Keratinocyte (primary cell): ENCODE data around the gene CFAP90. TPM values are rescaled to one million over a fixed set of nuclear protein-coding genes. Genes with fewer than 3 reads are reported as not detected.
A peak's percentile ranks its signal among the peaks of the same experiment; 100 is the strongest.

Source experiments
- DNase-seq: peaks from one replicate; pipeline ENCODE4 v3.0.0-alpha.2; 2011; ENCODE audit warnings: low read depth, missing footprints, low spot score
- FAIRE-seq: peaks from 2 replicates; lab custom pipeline; 2011; peaks lifted over from hg19 to GRCh38; lab: Jason Lieb, UNC
- H2AFZ ChIP-seq: 2 replicates; pipeline ENCODE4 v1.6.0; 2012; ENCODE audit warnings: low read length, control low read depth, inconsistent platforms; ENCODE audit not compliant: control insufficient read depth
- H3K27ac ChIP-seq: 2 replicates; pipeline ENCODE4 v1.5.1; 2011; ENCODE audit warnings: low read length; ENCODE audit not compliant: control insufficient read depth, insufficient read depth
- H3K27me3 ChIP-seq: 3 replicates; pipeline ENCODE4 v1.6.0; 2011; ENCODE audit warnings: low read length; ENCODE audit not compliant: control insufficient read depth, insufficient read depth; ENCODE audit errors: extremely low read depth
- H3K36me3 ChIP-seq, 2 experiments: 2 replicates in 1 of 2; 3 replicates in 1 of 2; pipeline ENCODE4 v1.5.1; 2011; ENCODE audit warnings: low read length in 2 of 2, mild to moderate bottlenecking in 1 of 2; ENCODE audit not compliant: control insufficient read depth in 2 of 2, insufficient read depth in 2 of 2; ENCODE audit errors: extremely low read depth in 1 of 2
- H3K4me1 ChIP-seq: 3 replicates; pipeline ENCODE4 v1.5.1; 2011; ENCODE audit warnings: low read length; ENCODE audit not compliant: control insufficient read depth, insufficient read depth; ENCODE audit errors: extremely low read depth
- H3K4me2 ChIP-seq: 3 replicates; pipeline ENCODE4 v1.6.0; 2011; ENCODE audit warnings: low read depth, low read length; ENCODE audit not compliant: control insufficient read depth, insufficient read depth; ENCODE audit errors: extremely low read depth
- H3K4me3 ChIP-seq, 3 experiments: fragments of 200-600 bp in 1 of 3; sonication (generic) in 1 of 3; 2 replicates in 2 of 3; 3 replicates in 1 of 3; pipeline ENCODE4 v1.5.1; 2011 to 2016; ENCODE audit warnings: low read length in 3 of 3, mild to moderate bottlenecking in 3 of 3, control low read depth in 2 of 3, inconsistent platforms in 1 of 3, low read depth in 1 of 3, mixed read lengths in 1 of 3, mixed run types in 1 of 3, moderate library complexity in 1 of 3; ENCODE audit not compliant: control insufficient read depth in 2 of 3, insufficient read depth in 2 of 3; ENCODE audit errors: extremely low read depth in 1 of 3
- H3K79me2 ChIP-seq: 2 replicates; pipeline ENCODE4 v1.6.0; 2012; ENCODE audit warnings: low read length; ENCODE audit not compliant: control insufficient read depth, insufficient read depth
- H3K9ac ChIP-seq: 3 replicates; pipeline ENCODE4 v1.6.0; 2011; ENCODE audit warnings: low read length; ENCODE audit not compliant: control insufficient read depth, insufficient read depth; ENCODE audit errors: extremely low read depth
- H3K9me1 ChIP-seq: 3 replicates; pipeline ENCODE4 v1.6.0; 2011; ENCODE audit warnings: low read length; ENCODE audit not compliant: control insufficient read depth, insufficient read depth; ENCODE audit errors: extremely low read depth
- H3K9me3 ChIP-seq: 2 replicates; pipeline ENCODE4 v1.5.1; 2012; ENCODE audit warnings: low read depth, low read length; ENCODE audit not compliant: control insufficient read depth
- H4K20me1 ChIP-seq: 3 replicates; pipeline ENCODE4 v1.6.0; 2011; ENCODE audit warnings: low read length; ENCODE audit not compliant: control insufficient read depth, insufficient read depth; ENCODE audit errors: extremely low read depth
- EZH2 ChIP-seq: IDR thresholded peaks from one replicate; pipeline ENCODE4 v1.6.1; 2012; ENCODE audit warnings: inconsistent platforms, mild to moderate bottlenecking, low read length, moderate library complexity
- dilution Hi-C: fragments of 300-500 bp; cut with MboI; formaldehyde crosslinking; loops from one replicate; pipeline ENCODE4 v1.7.0; 2020; ENCODE audit warnings: low sequenced_read_pairs; ENCODE audit not compliant: extremely low pct_ligation_motif_present
- polyA minus RNA-seq, 3 experiments: library from RNA; depleted of rRNA, polyadenylated mRNA; stranded (reverse); fragments of >200 nt; gene quantifications; 1 replicate in 1 of 3; 2 replicates in 1 of 3; 3 replicates in 1 of 3; pipeline ENCODE4 v1.2.3, GENCODE V29; 2011
- polyA plus RNA-seq, 5 experiments: library from polyadenylated mRNA; depleted of rRNA in 3 of 5; stranded (reverse) in 3 of 5; stranded (forward) in 1 of 5; unstranded in 1 of 5; fragments of >200 nt; gene quantifications; 1 replicate in 1 of 5; 2 replicates in 3 of 5; 3 replicates in 1 of 5; pipeline versions ENCODE4 v1.2.1 to v1.2.3, GENCODE V29; 2011 to 2012; ENCODE audit warnings: missing spikeins in 2 of 5, low read depth in 1 of 5, low replicate concordance in 1 of 5
- TF ChIP-seq, protein P1 (sequence below), 3 experiments: IDR thresholded peaks in 1 of 3; conservative IDR thresholded peaks in 1 of 3; optimal IDR thresholded peaks in 1 of 3; 2 replicates in 2 of 3; 3 replicates in 1 of 3; pipeline versions ENCODE3 to v1.5.1; 2011; ENCODE audit warnings: low read length in 3 of 3, mild to moderate bottlenecking in 3 of 3, moderate library complexity in 2 of 3, control low read depth in 1 of 3, inconsistent platforms in 1 of 3; ENCODE audit not compliant: insufficient read depth in 2 of 3; ENCODE audit errors: extremely low read depth in 1 of 3

The CFAP90 gene, protein sequence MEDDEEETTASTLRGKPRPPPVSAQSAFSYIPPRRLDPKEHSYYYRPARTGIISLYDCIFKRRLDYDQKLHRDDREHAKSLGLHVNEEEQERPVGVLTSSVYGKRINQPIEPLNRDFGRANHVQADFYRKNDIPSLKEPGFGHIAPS
- not detected in 3 replicates for polyA plus RNA-seq
- polyA plus RNA-seq (2011; ENCODE audit: low read depth) = not detected
- polyA plus RNA-seq (2011; cell fraction: cytosol; rRNA removed) = not detected in 2 replicates
- not detected in 2 replicates for polyA plus RNA-seq (2011; cell fraction: nucleus; rRNA removed)
- not detected in 2 replicates for polyA plus RNA-seq (2012; ENCODE audit: low replicate concordance)
- polyA minus RNA-seq = not detected in 3 replicates
- polyA minus RNA-seq (2011; cell fraction: cytosol; rRNA and poly(A)+ RNA removed) = not detected
- polyA minus RNA-seq (2011; cell fraction: nucleus; rRNA and poly(A)+ RNA removed) = not detected in 2 replicates

DNA sequence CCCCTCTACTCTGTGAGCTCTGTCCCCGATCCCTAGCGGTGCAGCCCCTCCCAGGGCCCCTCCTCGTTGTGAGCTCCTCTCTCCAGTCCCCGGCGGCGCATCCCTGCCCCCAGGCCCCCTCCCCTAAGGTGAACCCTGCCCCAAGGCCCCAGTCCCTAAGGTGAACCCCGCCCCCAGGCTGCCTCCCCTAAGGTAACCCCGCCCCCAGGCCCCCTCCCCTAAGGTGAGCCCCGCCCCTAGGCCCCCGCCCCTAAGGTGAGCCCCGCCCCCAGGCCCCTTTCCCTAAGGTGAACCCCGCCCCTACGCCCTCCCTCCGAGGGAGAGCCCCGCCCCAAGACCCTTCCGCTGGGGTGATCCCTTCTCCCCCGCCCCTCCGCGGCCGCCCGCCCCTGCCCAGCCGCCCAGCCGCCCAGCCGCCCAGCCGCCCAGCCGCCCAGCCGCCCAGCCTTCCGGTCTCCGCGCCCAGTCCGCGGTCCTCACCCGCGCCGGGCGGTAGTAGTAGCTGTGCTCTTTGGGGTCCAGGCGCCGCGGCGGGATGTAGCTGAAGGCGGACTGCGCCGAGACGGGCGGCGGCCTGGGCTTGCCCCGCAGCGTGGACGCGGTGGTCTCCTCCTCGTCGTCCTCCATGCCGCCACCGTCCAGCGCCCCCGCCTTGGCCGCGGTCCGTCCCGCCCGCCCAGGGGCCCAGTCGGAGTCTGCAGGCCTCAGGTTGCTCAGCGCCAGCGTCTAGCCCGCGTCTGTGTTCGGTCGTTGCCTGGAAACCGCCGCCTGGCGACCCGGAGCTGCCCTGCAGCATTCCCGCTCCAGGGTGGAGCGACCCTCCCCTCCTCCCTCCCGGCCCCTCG lies at the start of gene CFAP90:
Gene CFAP90, minus strand, starts transcription at position 739 of the 845 bp plus-strand sequence. Its CDS starts 112 bp downstream, at position 627.
- TF ChIP-seq, protein P1, sequence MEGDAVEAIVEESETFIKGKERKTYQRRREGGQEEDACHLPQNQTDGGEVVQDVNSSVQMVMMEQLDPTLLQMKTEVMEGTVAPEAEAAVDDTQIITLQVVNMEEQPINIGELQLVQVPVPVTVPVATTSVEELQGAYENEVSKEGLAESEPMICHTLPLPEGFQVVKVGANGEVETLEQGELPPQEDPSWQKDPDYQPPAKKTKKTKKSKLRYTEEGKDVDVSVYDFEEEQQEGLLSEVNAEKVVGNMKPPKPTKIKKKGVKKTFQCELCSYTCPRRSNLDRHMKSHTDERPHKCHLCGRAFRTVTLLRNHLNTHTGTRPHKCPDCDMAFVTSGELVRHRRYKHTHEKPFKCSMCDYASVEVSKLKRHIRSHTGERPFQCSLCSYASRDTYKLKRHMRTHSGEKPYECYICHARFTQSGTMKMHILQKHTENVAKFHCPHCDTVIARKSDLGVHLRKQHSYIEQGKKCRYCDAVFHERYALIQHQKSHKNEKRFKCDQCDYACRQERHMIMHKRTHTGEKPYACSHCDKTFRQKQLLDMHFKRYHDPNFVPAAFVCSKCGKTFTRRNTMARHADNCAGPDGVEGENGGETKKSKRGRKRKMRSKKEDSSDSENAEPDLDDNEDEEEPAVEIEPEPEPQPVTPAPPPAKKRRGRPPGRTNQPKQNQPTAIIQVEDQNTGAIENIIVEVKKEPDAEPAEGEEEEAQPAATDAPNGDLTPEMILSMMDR (optimal IDR thresholded peaks at IDR 0.05 in 1 of 3, IDR thresholded peaks at IDR 0.05 in 1 of 3, conservative IDR thresholded peaks at IDR 0.05 in 1 of 3; ENCODE audit: extremely low read depth in 1 of 3, insufficient read depth in 2 of 3, low read length in 3 of 3) = no peak
- peak; percentile 29 for TF ChIP-seq EZH2
- H3K4me3 ChIP-seq = peak within 1 kb of the TSS in 1 of 3 experiments; percentile 34
- dilution Hi-C loops = no loop called here
- no peak within 1 kb of the TSS for H3K9ac ChIP-seq
- peak within 1 kb of the TSS; percentile 33 for H2AFZ ChIP-seq
- H3K9me1 ChIP-seq = no peaks in the 10 kb centered on the region
- H3K36me3 ChIP-seq = no peaks in the 10 kb centered on the region
- H3K27ac ChIP-seq = no peak within 1 kb of the TSS
- H3K9me3 ChIP-seq = no peaks in the 10 kb centered on the region
- H3K4me1 ChIP-seq = no peaks in the 10 kb centered on the region
- H4K20me1 ChIP-seq = no peaks in the 10 kb centered on the region
- DNase-seq (no peak), FAIRE-seq (no peak)
- H3K79me2 ChIP-seq = no peaks in the 10 kb centered on the region
- H3K4me2 ChIP-seq = peak within 1 kb of the TSS; percentile 51
- peaks cover 30% of the 10 kb centered on the region for H3K27me3 ChIP-seq

DNA sequence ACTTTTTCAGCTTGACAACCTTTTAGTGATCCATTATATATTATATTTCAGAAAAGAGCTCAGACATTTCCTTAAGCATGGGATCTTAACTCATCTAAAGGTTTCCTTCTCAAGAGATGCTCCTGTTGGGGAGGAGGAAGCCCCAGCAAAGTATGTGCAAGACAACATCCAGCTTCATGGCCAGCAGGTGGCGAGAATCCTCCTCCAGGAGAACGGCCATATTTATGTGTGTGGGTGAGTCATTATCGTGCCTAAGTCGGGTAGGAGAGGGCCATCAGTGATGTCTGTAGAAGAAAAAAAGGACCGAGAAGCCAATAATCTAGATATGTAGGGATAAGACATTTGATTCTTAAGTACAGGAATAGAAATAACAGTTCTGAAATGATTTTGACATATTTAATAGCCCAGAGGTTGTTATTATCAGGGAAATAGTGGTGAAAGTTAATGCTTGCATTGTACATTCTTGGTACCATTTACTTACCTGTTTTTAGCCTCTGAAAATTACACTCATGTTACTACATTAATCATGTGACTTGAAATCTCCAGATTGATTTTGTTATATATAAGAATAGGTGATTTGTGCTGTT lies 46.2 kb upstream of the CFAP90 start:
- dilution Hi-C loops = no loop called here
- Histone ChIP-seq H3K9me1 (no peaks in the 10 kb centered on the region), H3K4me3 (no peak overlapping the region), H3K4me1 (no peaks in the 10 kb centered on the region), H3K9me3 (no peaks in the 10 kb centered on the region), H3K9ac (no peak overlapping the region), H3K79me2 (no peaks in the 10 kb centered on the region), H3K27me3 (no peaks in the 10 kb centered on the region), H3K27ac (no peak overlapping the region), H2AFZ (no peak overlapping the region), H3K36me3 (peaks cover 28 to 30% of the 10 kb centered on the region in 2 experiments), H4K20me1 (no peaks in the 10 kb centered on the region), H3K4me2 (no peak overlapping the region)
- FAIRE-seq (no peak), DNase-seq (no peak)
- TF ChIP-seq, protein P1 (optimal IDR thresholded peaks at IDR 0.05 in 1 of 3, IDR thresholded peaks at IDR 0.05 in 1 of 3, conservative IDR thresholded peaks at IDR 0.05 in 1 of 3; ENCODE audit: extremely low read depth in 1 of 3, insufficient read depth in 2 of 3, low read length in 3 of 3) = peak; percentile 35 to 57 (median 48)
- no peak for TF ChIP-seq EZH2
